Stimulated activated CD8-positive, alpha-beta memory T cell treated with anti-CD3 and anti-CD28 coated beads, Interleukin-15, amount 100 ng/mL, for 48 hours (primary cell): ENCODE data around the gene UBE2D1.

Source experiments
- DNase-seq, 2 donors: peaks; one replicate each; pipeline ENCODE4 v3.0.0-alpha.2; 2020; ENCODE audit warnings: low read depth in 2 of 2

The UBE2D1 gene

DNA sequence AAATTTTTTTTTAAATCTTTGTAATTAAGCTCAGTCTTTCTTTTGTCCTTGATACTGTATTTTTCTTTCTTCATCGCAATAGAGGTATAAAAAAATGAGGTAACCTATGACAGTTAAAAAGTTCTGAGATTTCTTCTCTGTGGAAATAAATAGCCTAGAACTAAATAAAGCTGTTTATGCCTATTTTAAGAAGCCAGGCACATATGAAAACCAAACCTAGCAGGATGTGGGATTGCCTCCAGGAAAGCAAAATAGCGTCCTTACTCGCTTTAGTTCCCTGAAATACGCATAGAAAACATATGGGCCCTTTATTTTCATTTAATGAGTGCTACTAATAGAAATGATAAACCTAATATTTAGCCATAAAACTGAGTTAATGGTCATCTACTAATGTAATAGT, 6.6 kb downstream of the UBE2D1 start:
- DNase-seq, result no peak

DNA sequence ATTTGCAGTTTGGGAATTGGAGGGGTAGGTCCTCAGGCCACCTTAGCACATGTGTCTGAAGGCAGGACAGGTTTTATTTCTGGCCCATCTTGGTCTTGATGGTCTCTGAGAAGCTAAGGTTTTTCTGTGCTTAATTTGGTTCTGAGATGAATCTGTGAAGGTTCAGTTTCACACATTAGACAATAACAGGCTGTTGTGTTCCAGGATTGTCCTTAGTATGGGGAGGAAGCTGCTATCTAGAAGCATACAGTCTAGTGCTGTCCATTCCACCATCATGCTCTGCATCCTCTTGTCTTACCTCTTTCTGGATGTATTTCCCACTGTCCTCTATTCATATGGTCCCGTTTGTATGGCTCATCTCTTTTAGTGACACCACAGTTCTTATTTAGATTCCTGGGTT, 7.1 kb downstream of the UBE2D1 start:
- no peak for DNase-seq

DNA sequence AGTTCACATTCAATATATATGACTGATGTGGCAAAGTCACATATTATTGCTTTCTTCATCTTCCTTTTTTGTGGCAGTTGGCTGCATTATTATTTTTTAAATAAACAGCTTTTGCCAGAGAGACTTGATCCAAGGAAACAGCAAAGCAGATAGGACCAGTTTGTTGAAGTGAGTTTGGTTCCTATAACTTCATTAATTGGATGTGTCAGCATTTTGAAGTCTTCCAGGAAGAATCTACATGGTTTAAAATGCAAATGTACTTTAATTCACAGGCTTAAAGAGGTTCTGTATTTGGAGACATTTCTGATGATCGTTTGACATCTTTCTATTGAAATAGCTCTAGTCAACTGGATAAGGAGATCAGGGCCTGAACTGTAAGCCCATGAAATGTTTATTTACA, 13.2 kb downstream of the UBE2D1 start:
- no peak for DNase-seq

DNA sequence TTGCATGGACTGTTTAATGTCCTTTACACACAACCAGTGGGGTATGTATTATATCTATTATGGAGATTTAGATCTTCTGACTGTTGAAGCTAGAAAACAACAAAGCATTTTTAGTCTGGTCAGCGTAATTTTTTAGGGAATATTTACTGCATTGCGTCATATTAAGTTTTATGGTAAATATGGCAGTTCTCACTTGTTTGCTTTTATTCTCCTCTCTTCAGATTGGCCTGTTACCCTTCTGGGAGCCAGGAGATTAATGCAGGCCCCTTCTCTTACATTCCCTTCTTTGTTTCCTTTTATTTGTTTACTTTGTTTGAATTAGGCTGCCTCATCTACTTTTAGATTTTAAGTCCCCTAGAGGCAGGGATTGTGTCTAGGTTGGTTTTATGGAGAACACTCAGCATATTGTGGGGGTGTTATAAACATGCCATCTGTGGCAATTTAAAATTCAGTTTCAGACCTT, 13.8 kb downstream of the UBE2D1 start:
- no peak for DNase-seq

DNA sequence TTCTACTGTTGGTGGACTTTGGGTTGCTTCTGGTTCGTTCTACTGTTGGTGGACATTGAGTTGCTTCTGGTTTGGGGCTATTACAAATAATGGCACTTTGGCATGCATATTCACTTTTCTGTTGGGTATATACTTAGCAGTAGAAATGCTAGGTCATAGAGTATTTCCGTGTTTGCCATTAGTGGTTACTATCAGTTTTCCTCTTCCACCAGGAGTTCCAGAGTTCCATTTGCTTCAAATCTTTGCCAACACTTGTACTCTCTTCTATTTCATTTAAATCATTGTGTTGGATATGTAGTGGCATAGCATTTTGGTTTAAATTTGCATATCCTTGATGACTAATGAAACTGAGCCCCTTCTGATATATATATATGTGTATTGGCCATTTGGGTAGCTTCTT, 15.2 kb downstream of the UBE2D1 start:
- no peak for DNase-seq

DNA sequence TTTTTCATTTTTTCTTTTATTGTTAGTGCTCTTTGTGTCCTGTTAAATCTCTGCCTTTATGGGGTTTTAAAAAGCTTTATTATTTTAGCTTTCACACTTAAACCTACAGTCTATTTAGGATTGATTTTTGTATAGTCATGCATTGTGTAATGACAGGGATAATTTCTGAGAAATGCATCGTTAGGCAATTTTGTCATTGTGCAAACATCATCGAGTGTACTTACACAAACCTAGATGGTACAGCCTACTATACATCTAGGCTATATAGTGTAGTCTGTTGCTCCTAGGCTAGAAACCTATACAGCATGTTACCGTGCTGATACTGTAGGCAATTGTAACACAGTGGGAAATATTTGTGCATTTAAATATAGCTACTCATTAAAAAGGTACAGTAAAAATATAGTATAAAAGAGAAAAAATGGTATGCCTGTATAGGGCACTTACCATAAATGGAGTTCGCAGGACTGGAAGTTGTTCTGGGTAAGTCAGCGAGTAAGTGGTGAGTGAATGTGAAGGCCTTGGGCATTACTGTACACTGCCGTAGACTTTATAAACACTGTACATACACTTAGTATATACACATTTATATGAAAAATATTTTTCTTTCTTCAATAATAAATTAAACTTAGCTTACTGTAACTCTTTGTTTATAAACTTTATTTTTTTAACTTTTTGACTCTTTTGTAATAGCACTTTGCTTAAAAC, 16.0 kb downstream of the UBE2D1 start:
- DNase-seq, result no peak

DNA sequence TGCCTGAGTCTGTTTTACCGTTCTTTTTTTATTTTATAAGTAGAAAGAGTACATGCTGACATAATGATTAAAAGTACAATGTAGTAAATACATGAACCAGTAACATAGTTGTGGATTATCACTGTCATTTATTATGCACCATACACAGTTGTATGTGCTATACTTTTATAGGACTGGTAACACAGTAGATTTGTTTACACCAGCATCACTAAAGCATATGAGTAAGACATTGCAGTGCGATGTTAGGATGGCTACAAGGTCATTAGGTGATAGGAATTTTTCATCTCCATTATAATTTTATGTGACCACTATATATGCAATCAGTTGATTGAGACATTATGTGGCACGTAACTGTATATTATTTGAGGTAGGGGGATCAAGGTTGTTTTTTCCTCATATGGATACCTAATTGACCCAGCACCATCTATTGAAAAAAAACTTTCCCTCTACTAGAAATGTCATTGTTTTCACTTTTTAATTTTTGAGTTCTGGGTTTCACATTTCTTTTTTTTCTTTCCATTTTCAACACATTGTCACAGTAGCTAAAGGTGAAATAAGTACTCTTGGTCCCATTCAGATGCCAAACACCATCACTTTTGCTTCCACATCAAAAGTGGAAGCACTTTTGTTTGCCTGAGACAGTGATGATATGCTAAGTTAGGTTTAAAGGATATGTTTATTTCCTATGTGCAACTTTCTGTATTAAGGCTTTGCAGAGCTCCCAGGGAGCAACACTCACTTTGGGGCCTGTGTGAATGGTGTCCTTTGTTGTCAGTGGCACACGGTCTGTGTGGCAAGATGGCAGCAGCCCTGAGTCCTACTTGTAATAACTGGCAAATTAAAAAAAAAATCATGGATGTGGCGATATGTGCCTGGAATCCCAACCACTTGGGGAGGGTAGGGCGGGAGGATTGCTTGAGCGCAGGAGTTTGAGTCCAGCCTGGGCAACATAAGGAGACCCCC, 17.1 kb downstream of the UBE2D1 start:
- DNase-seq, result no peak

DNA sequence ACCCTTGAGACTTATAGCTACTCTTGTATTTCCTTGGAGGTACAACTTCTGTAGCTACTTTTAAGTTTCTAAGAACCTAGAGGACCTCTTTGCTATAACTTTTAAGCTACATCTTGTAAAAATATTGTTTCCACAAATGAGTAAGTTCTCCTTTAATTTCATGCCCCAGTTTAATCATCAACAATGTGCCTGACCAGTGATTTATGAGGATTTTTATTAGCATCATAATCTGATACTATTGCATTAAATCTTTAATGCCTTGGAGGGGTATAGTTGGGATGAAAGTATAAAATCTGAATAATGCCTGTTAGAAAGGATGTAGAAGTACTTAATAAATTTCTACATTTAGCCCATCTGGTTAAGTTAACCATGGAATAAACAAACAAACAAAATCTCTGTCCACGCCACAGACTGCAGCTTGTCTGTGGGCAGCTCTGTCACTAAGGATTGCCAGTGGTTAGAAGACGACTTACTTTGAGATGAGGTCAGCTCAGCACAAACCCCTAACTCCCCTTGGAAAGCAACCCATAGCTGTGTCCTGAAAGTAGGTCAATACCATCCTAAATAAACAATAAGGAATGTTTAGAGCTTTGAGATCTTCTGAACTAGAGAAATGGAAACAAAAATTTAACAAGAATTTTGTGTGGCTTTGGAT, 18.3 kb downstream of the UBE2D1 start:
- DNase-seq, result no peak

DNA sequence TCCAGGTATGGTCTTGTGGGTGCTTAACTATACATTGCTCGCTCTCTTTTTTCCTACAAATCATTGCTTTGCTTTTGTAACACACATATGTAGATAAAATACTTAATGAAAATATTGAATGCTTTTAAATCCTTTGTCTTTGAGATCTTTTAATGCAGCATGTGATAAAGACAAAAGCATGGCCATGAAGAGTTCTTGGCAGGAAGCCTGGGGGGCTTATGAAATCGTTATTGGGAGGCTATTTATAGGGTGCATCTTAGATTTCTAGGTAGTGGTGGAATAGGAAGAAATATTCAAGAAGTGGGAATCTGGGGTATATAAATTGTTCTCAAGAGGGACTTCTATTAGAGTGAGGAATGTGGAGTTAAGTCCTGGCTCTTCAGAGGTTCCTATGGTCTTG, 21.9 kb downstream of the UBE2D1 start:
- DNase-seq, result no peak

DNA sequence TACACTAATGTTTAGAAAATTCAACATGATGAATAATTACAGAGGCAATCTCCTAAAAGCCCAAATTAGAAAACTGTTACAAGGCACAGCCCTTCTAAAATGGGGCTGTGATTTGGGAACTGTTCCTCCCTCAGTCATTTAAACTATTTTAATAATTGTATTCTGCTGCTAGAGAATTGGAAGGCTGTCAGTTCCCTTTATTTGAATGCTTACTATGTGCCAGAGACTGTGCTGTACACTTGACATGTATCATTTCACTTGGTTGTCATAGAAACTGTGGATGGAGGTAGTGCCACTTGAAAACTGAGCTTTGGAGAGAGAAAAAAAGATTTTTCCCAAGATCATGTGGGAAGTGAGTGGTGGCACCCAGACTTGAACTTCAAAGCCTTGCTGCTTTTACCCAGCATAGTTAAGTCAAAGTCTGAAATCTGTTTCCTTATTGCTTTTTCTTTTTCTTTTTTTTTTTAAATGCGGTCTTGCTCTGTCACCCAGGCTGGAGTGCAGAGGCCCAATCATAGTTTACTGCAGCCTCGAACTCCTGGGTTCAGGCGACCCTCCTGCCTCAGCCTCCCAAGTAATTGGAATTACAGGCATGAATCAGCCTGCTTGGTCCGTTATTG, 23.6 kb downstream of the UBE2D1 start:
- DNase-seq, result no peak

DNA sequence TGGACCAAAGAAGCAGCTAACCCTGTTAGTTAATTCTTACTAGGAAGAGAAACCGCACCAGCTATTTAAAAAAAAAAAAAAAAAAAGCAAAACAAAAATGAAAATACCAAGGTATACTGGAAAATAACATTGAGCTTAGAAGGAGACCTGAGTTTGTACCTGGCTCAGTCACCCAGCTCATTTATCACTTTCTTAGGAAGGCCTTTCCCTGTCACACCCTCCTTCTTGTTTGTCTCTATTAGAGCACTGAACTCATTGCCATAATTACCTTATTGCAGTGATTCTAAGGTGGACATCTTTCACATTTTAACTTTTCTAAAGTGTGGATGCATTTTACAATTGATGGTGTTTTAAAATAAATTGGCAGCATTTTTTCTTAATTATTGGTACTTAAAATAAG, 24.1 kb downstream of the UBE2D1 start:
- DNase-seq, result no peak

DNA sequence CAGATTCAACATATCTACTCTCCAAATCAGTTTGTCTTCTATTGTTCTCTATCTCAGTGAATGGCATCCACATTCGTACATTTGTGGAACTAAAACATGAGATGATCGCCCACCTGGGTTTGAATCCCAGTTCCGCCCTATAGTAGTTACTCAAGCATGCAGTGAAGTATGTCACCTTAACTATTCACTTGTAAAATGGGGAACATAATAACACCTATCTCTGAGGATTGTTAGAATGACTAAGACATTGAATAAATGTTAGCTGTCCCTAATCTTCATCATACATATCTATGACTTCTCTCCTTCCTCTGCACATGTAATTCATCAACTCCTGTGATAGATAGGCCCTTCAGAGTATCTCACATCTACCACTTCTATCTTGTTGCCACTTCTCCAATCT, 24.7 kb downstream of the UBE2D1 start:
- no peak for DNase-seq

DNA sequence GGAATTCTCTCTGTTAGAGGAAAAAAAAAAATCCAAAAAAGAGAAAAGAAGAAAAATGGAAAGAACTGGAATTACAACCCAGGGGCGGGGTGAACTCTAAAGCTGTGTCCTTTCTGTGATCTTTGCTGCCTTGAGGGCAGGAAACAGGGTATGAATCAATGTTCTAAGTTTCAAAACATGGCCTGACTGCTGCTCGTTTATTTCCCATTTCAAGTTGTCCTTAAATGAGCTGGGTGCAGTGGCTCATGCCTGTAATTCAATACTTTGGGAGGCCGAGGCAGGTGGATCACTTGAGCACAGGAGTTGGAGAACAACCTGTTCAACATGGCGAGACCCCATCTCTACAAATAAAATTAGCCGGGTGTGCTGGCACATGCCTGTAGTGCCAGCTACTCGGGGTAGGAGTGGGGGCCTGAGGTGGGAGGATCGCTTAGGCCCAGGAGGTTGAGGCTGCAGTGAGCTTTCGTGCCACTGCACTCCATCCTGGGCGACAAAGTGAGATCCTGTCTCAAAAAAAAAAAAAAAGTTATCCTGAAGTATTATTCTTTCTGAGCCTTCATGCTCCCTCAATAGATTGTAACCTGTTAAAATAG, 25.7 kb downstream of the UBE2D1 start:
- no peak for DNase-seq

DNA sequence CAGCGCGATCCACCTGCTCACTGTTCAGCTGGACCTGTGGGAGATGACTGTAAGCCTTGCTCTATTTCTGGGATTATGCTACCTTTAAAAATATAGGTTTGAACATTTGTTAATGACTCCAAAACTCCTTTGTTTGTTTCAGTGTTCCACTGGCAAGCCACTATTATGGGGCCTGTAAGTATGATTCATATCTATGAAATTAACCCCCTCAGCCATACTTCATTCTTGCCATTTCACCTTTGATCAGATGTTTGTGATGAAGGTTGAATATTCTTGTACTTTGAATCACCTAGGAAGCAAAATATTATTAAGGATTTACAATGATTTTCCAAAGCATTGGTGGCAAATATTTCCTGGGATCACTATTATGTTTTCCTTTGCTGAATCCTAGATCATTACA, 26.5 kb downstream of the UBE2D1 start:
- DNase-seq, result no peak

DNA sequence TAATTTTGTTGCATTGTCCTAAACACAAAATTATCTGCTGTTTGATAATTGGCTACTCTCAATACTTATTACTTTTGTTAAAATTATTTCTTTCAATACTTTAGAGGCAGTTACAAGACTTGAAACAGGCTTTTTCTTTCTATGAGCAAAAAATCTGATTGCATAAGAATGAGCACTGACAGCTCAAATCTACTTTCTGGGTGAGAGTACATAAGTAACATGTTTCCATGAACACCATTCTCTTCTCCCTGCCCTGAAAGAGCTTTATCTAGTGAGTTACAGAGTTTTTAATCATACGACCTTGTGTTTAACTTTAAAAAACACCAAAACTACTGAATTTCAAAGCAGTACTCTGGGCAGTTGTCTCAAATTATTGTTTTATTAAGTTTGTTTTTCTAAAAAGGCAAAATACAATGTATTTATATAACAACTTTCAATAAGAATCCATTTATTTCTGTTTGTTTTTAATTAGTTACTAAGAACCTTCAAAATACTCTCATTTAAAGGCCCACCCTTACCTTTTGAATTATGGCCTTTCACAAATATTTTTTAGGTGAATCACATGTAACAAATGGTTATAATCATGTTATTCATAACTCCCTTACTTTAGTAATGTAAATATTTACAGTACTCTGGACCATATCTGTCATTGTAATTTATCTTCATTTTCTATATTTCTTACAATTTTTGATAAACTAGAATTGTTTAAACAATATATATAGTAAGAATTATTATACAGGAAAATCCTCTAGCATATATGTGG, 27.4 kb downstream of the UBE2D1 start:
- no peak for DNase-seq

DNA sequence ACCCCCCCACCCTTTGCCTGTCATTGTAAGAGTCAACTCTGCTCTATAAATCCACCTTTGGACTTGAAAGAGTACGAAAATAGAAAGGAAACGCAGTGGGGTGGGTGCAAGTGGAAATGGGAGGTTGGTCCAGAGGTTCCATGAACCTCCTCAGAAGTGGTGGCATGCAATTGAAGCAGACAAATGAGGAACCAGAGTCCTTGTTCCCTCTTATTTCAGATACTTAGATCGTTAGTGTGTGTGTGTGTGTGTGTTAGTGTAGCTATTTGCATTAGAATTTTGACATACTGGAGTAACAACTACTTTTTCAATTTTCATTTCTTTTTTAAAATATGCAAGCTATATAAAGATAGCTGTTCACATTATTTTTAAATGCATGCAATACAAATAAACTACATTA, 32.3 kb downstream of the UBE2D1 start:
- DNase-seq, result no peak

DNA sequence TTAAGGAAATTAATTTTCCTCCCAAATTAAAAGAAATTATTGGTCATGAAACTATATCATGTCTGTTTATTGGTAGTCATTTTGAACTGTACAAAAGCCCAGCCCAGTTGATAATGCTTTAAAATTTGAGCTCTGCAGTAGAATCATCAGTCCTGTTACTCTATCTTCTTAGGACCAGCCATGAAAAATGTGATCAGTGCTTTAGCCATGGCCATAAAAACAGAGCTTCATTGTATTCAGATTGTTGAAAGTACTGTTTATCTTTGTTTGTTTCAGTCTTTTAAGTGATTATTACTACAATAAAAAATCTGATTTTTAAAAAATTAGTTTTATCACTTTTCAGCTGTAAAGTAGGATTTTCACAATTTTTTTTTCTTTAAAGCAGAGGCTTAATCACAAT, 36.7 kb downstream of the UBE2D1 start:
- no peak for DNase-seq

DNA sequence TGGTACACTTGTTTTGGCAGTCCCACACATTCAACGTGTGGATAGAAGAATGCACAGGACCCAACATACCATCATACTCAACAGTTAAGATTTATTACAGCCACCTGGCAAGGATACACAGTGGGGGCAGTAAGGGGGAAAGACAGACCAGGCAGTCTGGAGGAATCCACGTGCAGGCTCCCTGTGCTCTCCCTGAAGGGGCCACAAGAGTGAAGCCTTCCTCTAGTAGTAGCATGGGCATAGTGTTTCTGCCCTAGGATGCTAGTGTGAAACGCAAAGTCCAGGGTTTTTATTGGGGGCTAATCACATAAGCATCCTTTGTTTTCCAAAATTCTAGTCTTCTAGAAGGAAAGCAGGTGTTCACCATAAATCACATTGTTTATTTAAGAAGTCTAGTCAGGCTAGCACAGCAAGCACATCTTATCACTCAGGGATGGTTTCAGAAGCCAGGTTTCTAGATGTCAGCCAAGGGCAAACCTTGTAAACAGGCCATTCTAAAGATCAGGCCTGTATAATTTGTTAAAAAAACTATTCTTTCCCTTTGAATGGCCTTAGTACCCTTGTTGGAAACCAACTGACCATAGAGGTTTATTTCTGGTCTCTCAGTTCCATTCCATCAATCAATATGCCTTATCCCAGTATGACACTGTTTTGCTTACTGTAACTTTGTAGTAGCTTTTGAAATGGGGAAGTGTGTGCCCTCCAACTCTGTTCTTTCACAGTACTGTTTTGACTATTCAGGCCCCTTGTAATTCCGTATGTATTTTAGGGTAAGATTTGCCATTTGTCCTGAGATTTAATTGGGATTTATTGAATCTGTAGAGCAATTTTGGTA, 38.0 kb downstream of the UBE2D1 start:
- no peak for DNase-seq

DNA sequence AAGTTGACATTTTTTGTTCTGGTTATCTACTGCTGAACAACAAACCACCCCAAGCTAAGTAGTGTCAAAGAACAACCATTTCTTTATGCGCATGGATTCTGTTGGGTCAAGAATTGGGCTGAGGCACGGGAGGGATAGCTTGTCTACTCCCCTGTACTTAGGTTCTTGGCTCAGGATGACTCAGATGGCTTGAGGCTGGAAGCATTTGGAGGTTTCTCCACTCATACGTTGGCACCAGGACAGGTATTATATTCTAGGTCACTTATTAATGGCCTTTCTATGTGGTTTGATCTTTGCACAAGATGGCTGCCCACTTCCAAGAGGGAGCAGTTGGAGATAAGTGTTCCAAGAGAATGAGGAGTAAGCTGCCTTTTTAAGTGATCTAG, 38.6 kb downstream of the UBE2D1 start:
- DNase-seq, result no peak

DNA sequence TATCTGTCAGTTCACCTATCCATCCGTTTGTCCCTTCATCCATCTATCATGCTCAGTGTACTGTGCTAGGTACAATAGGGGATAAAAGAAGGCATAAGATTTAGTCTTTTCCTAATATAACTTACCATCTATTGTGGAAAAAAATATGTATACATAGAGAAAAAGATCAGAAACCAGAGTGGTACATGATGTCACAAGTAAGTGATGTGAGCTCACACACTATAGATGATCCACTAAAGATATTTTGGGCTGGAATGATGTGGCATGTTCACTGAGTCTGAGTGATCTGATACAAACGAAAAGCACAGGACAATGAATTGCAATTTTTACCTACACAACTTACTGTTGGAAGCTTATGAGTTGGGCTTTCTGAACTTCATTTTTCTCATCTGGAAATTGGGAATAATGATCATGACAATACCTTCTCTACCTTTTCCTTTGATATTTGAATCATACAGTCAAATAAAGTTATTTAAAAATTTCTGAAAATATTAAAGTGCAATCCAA, 47.7 kb downstream of the UBE2D1 start:
- no peak for DNase-seq
